MM.1S (cell line): ENCODE measurements around the gene DIMT1.

ENCODE experiments used
- DNase-seq: peaks from one replicate; pipeline ENCODE4 v3.0.0-alpha.2; 2015
- H2AFZ ChIP-seq: fragments of 300-600 bp; sonication (generic); 2 replicates; pipeline ENCODE4 v1.6.0; 2016; ENCODE audit warnings: antibody characterized with exemption, low read length
- H3F3A ChIP-seq: fragments of 300-600 bp; sonication (generic); 2 replicates; pipeline ENCODE4 v1.6.1; 2016; ENCODE audit warnings: mild to moderate bottlenecking, antibody characterized with exemption, low read length, moderate library complexity, mixed read lengths; ENCODE audit not compliant: insufficient read depth
- H3K27ac ChIP-seq: fragments of 300-600 bp; sonication (generic); 2 replicates; pipeline ENCODE4 v1.5.1; 2016; ENCODE audit warnings: mild to moderate bottlenecking, low read length
- H3K27me3 ChIP-seq: fragments of 300-600 bp; sonication (generic); replicated peaks from 2 replicates; pipeline ENCODE4 v1.6.0; 2016; ENCODE audit warnings: low read length; ENCODE audit not compliant: insufficient read depth
- H3K36me3 ChIP-seq: fragments of 300-600 bp; sonication (generic); replicated peaks from 2 replicates; pipeline ENCODE4 v1.6.1; 2016; ENCODE audit warnings: mild to moderate bottlenecking, low read length, mixed read lengths; ENCODE audit not compliant: insufficient read depth
- H3K4me1 ChIP-seq: fragments of 300-600 bp; sonication (generic); 2 replicates; pipeline ENCODE4 v1.6.1; 2016; ENCODE audit warnings: low read length, mixed read lengths
- H3K4me2 ChIP-seq: fragments of 300-600 bp; sonication (generic); 2 replicates; pipeline ENCODE4 v1.6.0; 2016; ENCODE audit warnings: low read depth, low read length
- H3K4me3 ChIP-seq: fragments of 300-600 bp; sonication (generic); 2 replicates; pipeline ENCODE4 v1.5.1; 2016; ENCODE audit warnings: low read length, mixed read lengths
- H3K79me2 ChIP-seq: fragments of 300-600 bp; sonication (generic); 2 replicates; pipeline ENCODE4 v1.6.1; 2016; ENCODE audit warnings: mixed run types, low read length, mixed read lengths
- H3K9ac ChIP-seq: fragments of 300-600 bp; sonication (generic); 2 replicates; pipeline ENCODE4 v1.6.1; 2016; ENCODE audit warnings: low read length, mixed read lengths
- H3K9me2 ChIP-seq: fragments of 300-600 bp; sonication (generic); replicated peaks from 2 replicates; pipeline ENCODE4 v1.6.1; 2016; ENCODE audit warnings: mild to moderate bottlenecking, low read length, mixed read lengths; ENCODE audit not compliant: insufficient read depth
- H3K9me3 ChIP-seq: fragments of 300-600 bp; sonication (generic); replicated peaks from 2 replicates; pipeline ENCODE4 v1.6.1; 2016; ENCODE audit warnings: mild to moderate bottlenecking, low read length, mixed read lengths; ENCODE audit not compliant: insufficient read depth
- H4K20me1 ChIP-seq: fragments of 300-600 bp; sonication (generic); 2 replicates; pipeline ENCODE4 v1.6.1; 2016; ENCODE audit warnings: mild to moderate bottlenecking, low read length, moderate library complexity, mixed read lengths; ENCODE audit not compliant: insufficient read depth
- EZH2 ChIP-seq: fragments of 300-600 bp; sonication (generic); optimal IDR thresholded peaks from 2 replicates; pipeline ENCODE3; 2017; ENCODE audit warnings: low read depth, mild to moderate bottlenecking, antibody characterized with exemption, low read length, mixed read lengths
- EZH2phosphoT487 ChIP-seq: fragments of 300-600 bp; sonication (generic); IDR thresholded peaks from 2 replicates; pipeline ENCODE4 v1.6.1; 2018; ENCODE audit warnings: antibody characterized with exemption, low read length
- TF ChIP-seq, protein P1 (sequence below): fragments of 300-600 bp; sonication (generic); IDR thresholded peaks from 2 replicates; pipeline ENCODE4 v1.5.1; 2016; ENCODE audit warnings: antibody characterized with exemption, low read length, mixed read lengths

Gene DIMT1

DNA sequence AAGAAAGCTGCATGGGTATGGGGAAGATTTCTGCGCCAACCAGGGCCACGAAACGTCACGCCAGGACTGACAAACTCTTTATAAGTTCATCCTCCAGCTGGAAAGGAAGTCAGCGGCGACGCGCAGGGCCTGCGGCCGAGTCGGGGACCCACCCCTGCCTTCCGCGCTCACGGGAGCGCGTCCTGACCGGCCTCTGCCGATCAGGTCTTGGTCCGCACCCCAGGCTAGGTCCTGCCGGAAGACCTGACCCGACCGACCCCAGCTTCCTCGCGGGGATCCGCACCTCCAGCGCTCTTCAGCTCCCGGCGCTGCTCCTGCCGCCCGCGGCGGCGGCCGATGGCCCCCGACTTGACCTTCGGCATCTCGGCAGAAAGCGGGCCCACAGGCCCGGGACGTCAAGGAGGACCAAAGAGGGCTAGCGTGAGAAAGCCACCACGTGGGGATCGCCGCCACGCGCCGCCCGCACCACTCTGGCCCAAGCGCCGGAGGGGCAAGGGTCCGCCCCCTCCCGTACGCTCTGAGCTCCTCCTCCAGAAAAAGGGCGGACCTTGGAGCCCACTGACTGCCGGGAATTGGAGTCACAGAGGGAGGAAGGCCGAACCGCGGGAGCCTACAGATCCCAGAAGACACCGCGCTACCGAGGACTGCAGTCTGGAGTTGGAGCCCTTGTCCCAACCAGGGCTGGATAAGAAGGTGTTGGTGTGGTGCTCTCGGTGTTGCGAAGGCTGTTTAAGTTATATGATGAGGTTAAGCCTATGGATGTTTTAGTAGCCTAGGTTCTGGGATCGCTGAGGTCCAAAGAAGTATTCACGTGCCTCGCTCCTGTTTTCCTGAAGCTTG, at the start of gene DIMT1:
Gene DIMT1 (minus strand): TSS at position 495 of the 840 bp plus-strand sequence. CDS start 133 bp downstream, at position 362.
- no peaks in the 10 kb centered on the region for H4K20me1 ChIP-seq
- peaks cover 14% of the 10 kb centered on the region for H3K79me2 ChIP-seq
- H3K9me3 ChIP-seq = no peaks in the 10 kb centered on the region
- H3K9ac ChIP-seq = peak within 1 kb of the TSS; percentile 90
- H3F3A ChIP-seq = peaks cover 13% of the 10 kb centered on the region
- DNase-seq = peak; percentile 98
- H3K27me3 ChIP-seq = no peaks in the 10 kb centered on the region
- peak within 1 kb of the TSS; percentile 85 for H3K4me3 ChIP-seq
- H2AFZ ChIP-seq = peak within 1 kb of the TSS; percentile 99
- no peaks in the 10 kb centered on the region for H3K9me2 ChIP-seq
- H3K27ac ChIP-seq = peak within 1 kb of the TSS; percentile 90
- H3K4me2 ChIP-seq = peak within 1 kb of the TSS; percentile 91
- H3K36me3 ChIP-seq = no peaks in the 10 kb centered on the region
- H3K4me1 ChIP-seq = peaks cover 7% of the 10 kb centered on the region
- TF ChIP-seq EZH2 = no peak
- TF ChIP-seq EZH2phosphoT487 = no peak
- TF ChIP-seq, protein P1, sequence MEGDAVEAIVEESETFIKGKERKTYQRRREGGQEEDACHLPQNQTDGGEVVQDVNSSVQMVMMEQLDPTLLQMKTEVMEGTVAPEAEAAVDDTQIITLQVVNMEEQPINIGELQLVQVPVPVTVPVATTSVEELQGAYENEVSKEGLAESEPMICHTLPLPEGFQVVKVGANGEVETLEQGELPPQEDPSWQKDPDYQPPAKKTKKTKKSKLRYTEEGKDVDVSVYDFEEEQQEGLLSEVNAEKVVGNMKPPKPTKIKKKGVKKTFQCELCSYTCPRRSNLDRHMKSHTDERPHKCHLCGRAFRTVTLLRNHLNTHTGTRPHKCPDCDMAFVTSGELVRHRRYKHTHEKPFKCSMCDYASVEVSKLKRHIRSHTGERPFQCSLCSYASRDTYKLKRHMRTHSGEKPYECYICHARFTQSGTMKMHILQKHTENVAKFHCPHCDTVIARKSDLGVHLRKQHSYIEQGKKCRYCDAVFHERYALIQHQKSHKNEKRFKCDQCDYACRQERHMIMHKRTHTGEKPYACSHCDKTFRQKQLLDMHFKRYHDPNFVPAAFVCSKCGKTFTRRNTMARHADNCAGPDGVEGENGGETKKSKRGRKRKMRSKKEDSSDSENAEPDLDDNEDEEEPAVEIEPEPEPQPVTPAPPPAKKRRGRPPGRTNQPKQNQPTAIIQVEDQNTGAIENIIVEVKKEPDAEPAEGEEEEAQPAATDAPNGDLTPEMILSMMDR = no peak

DNA sequence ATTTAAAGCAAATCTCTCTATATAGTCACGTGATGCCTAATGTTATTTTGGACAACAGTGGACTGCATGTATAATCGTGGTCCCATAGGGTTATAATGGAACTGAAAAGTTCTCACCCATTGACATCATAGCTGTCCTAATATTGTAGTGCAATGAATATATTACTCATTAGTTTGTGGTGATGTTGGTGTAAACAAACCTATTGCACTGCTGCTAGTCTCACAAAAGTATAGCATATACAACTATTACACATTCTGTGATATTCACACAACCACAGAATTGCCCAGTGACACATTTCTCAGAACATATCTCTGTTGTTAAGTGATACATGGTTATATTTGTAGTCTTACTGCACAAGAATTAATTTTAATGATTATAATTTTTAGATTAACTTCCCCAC, 46.6 kb upstream of the DIMT1 start:
- no peak for DNase-seq
- Histone ChIP-seq H3K9me3 (no peaks in the 10 kb centered on the region), H3K27me3 (no peaks in the 10 kb centered on the region), H3K4me1 (no peaks in the 10 kb centered on the region), H3K9ac (no peak overlapping the region), H2AFZ (no peak overlapping the region), H3K36me3 (no peaks in the 10 kb centered on the region), H3F3A (no peaks in the 10 kb centered on the region), H3K9me2 (no peaks in the 10 kb centered on the region), H3K4me2 (no peak overlapping the region), H4K20me1 (no peaks in the 10 kb centered on the region), H3K4me3 (no peak overlapping the region), H3K79me2 (peaks cover 29% of the 10 kb centered on the region), H3K27ac (no peak overlapping the region)
- TF ChIP-seq EZH2phosphoT487 (no peak), EZH2 (no peak)
- TF ChIP-seq, protein P1 = no peak

DNA sequence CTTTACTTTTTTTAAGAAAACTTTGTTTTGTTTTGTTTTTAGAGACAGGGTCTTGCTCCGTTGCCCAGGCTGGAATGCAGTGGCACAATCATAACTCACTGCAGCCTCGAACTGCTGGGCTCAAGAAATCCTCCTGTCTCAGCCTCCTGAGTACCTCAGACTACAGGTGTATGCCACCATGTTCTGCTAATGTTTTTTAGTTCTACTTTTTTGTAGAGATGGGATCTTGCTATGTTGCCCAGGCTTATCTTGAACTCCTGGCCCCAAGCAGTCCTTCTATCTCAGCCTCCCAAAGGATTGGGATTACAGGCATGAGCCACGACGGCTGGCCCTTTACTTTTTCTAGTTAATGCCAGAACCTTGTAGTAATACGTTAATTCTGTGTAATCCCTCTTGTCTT, 44.8 kb upstream of the DIMT1 start:
- no peaks in the 10 kb centered on the region for H3K27me3 ChIP-seq
- H3K9ac ChIP-seq = no peak overlapping the region
- no peaks in the 10 kb centered on the region for H3K4me1 ChIP-seq
- H2AFZ ChIP-seq = no peak overlapping the region
- no peak overlapping the region for H3K27ac ChIP-seq
- TF ChIP-seq, protein P1 = no peak
- TF ChIP-seq EZH2 (no peak), EZH2phosphoT487 (no peak)
- no peaks in the 10 kb centered on the region for H4K20me1 ChIP-seq
- H3K4me2 ChIP-seq = no peak overlapping the region
- peaks cover 30% of the 10 kb centered on the region for H3K79me2 ChIP-seq
- H3F3A ChIP-seq = no peaks in the 10 kb centered on the region
- no peak overlapping the region for H3K4me3 ChIP-seq
- H3K9me3 ChIP-seq = no peaks in the 10 kb centered on the region
- DNase-seq = no peak
- H3K9me2 ChIP-seq = no peaks in the 10 kb centered on the region
- no peaks in the 10 kb centered on the region for H3K36me3 ChIP-seq
